NB4 (cell line): ENCODE results near the gene TEX10.

Experiments used
- DNase-seq: peaks from one replicate; pipeline ENCODE4 v3.0.0; 2010; ENCODE audit warnings: low read depth
- H3K4me3 ChIP-seq: one replicate; pipeline ENCODE4 v1.5.1; 2011; ENCODE audit warnings: mild to moderate bottlenecking, low read depth, low read length, moderate library complexity
- MYC ChIP-seq: IDR thresholded peaks from 2 replicates; pipeline ENCODE4 v1.6.1; 2011; ENCODE audit warnings: low read depth, low read length
- POLR2A ChIP-seq: IDR thresholded peaks from 2 replicates; pipeline ENCODE4 v1.6.1; 2011; ENCODE audit warnings: mild to moderate bottlenecking; ENCODE audit not compliant: insufficient read length; ENCODE audit errors: extremely low read depth
- TF ChIP-seq, protein P1 (sequence below): IDR thresholded peaks from one replicate; pipeline ENCODE4 v1.5.1; 2012; ENCODE audit warnings: low read depth, low read length
- TF ChIP-seq, protein P2 (sequence below): IDR thresholded peaks from 2 replicates; pipeline ENCODE4 v1.6.1; 2011; ENCODE audit warnings: low read depth, low read length

TEX10 gene

DNA sequence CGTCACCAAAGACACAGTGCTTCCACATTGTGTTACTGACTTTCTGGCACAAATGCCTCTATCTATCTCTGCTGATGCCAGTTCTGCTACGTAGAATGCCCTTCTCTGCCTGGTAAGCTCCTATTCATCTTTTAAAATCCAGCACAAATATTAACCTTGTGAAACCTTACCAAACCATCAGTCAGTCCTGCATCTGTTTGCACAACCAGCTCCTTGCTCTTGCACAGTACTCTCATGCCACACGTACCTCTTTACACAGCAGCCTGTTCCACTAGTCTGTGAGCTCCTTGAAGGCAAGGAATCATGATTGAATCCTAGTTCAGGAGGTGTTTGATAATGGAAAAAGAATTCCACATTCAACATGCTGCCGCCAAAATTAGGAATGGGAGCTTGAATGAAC, 56.3 kb downstream of the TEX10 start:
- no peak overlapping the region for H3K4me3 ChIP-seq
- no peak for TF ChIP-seq POLR2A
- TF ChIP-seq, protein P1, sequence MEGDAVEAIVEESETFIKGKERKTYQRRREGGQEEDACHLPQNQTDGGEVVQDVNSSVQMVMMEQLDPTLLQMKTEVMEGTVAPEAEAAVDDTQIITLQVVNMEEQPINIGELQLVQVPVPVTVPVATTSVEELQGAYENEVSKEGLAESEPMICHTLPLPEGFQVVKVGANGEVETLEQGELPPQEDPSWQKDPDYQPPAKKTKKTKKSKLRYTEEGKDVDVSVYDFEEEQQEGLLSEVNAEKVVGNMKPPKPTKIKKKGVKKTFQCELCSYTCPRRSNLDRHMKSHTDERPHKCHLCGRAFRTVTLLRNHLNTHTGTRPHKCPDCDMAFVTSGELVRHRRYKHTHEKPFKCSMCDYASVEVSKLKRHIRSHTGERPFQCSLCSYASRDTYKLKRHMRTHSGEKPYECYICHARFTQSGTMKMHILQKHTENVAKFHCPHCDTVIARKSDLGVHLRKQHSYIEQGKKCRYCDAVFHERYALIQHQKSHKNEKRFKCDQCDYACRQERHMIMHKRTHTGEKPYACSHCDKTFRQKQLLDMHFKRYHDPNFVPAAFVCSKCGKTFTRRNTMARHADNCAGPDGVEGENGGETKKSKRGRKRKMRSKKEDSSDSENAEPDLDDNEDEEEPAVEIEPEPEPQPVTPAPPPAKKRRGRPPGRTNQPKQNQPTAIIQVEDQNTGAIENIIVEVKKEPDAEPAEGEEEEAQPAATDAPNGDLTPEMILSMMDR, result no peak
- no peak for TF ChIP-seq MYC
- TF ChIP-seq, protein P2, sequence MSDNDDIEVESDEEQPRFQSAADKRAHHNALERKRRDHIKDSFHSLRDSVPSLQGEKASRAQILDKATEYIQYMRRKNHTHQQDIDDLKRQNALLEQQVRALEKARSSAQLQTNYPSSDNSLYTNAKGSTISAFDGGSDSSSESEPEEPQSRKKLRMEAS, result no peak
- DNase-seq, result no peak

DNA sequence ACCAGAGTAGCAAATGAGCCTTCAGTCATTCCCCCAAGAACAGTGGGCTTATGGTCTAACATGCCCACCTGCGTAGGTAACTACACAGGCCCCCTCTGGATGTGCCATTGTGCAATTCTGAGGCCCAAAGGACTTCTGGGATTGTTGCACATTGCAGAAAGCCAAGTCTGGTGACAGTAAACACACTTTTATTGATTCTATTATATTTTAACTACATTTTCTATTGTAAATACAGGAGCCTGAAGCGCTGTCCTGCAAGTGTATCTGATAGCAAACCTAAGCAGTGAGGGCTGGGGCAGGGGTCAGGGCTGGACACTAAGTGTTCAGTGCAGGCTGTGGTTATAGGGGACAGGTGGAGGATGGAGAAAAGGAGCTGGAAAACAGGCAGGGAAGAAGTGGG, 57.5 kb downstream of the TEX10 start:
- H3K4me3 ChIP-seq, result no peak overlapping the region
- no peak for DNase-seq
- TF ChIP-seq, protein P1, result no peak
- TF ChIP-seq MYC (no peak), POLR2A (no peak)
- TF ChIP-seq, protein P2, result no peak

DNA sequence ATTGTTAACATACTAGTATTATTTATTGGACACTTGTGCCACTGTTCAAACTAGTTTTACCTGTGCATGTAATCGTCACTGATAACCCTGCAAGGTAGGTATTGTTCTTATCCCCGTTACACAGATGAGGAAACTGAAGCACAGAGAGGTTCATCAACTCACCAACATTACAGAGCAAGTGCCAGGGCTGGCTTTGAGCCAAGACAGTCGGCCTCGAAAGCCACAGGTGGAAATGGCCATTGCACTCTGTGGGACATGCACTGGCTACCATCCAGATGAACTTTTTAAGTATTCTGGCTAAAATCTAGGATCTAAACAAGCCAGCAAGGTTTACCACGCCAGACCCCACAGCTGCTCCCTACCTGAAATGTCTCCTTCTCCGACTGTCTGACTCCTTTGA, 57.9 kb downstream of the TEX10 start:
- TF ChIP-seq, protein P2, result no peak
- TF ChIP-seq MYC (no peak), POLR2A (no peak)
- TF ChIP-seq, protein P1, result no peak
- H3K4me3 ChIP-seq, result no peak overlapping the region
- DNase-seq, result no peak

DNA sequence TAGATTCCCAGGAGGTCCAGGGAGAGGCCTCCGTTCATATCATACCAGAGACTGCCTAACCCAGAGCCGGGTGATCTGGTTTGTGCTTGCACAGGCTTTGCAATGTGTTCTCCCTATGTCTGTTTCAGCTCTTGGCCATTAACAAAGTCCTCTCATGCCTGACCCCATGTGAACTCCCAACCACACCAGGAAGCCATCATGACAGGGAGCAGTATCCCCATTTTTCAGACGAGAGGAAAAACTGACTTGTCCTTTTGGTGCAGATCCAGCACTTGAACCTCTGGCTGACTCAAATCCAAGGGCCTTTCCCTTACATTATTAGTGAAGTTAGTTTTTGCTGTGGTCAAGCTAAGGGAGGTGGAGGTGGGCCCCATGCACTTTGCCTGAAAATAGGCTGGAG, 58.4 kb downstream of the TEX10 start:
- TF ChIP-seq, protein P1, result no peak
- TF ChIP-seq POLR2A (no peak), MYC (no peak)
- TF ChIP-seq, protein P2, result no peak
- no peak overlapping the region for H3K4me3 ChIP-seq
- DNase-seq, result no peak

DNA sequence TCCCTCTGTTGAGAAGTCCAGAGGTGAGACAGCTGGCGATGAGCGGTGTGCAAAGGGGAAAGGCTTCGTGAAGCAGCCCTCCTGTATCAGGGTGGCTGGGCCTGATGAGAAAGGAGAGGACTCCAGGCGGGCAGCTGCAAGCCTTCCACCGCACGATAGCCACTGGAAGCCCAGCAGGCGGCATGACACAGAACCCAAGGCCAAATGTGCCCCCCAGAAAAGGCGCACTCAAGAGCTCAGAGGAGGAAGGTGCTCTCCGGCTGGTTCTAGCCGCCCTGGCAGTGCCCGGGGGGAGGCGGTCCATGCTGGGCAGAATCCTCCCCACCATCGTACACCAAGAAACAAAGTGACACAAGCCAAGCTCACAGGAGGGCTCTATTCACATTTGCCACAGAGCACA, 60.3 kb downstream of the TEX10 start:
- DNase-seq, result no peak
- TF ChIP-seq, protein P2, result no peak
- TF ChIP-seq MYC (no peak), POLR2A (no peak)
- TF ChIP-seq, protein P1, result no peak
- no peak overlapping the region for H3K4me3 ChIP-seq

DNA sequence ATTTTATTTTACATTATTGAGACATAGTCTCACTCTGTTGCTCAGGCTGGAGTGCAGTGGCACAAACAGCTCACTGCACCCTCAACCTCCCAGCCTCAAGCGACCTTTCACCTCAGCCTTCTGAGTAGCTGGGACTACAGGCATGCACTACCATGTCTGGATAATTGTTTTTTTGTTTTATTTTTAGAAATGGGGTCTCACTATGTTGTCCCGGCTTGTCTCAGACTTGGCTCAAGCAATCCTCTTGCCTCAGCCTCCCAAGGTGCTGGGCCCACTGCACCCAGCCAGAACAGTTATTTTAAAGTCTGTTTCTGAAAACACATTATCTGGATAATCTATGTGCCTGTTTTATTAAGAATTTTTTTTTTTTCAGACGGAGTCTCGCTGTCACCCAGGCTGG, 62.0 kb downstream of the TEX10 start:
- DNase-seq, result no peak

More for the DNA sequence above, 62.0 kb downstream of the TEX10 start:
- no peak for TF ChIP-seq MYC
- TF ChIP-seq, protein P2, result no peak
- TF ChIP-seq POLR2A, result no peak
- TF ChIP-seq, protein P1, result no peak
- no peak overlapping the region for H3K4me3 ChIP-seq
